ENCODE results near the gene VSIG8.

VSIG8 gene

DNA sequence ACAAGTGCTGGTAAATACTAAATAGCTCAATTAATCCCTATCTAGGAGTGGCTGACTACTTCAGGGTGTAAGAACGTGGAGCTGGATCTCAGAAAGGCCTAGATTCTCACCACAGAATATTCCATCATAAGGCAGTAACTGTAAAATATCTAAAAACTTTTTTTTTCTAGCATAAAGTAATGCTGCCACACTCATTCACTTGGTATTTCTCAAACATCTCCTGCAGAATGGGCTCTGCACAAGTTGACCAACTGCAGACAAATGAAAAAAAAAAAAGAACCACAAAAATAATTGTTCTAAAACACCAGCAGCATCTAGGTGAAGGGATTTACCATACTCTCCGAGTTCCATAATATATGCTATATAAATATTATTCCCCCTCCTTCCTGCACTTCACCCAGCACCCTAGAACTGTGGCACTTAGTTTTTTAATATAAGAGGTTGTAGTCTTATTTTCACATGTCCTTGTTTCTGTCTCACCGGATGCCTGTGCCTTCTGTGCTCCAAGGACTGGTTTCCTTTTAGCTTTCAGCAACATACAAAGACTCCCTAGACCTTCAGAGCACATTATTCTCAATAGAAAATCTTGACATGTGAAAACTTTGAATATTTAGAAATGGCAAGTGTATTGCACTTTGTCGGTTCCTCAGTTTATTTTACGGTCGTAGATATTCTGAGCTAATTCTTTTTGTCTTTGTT lies 8.9 kb downstream of the VSIG8 start:
- peak; percentile 16 for ATAC-seq
- TF ChIP-seq ARNTL (CRISPR knock-in tag; IDR thresholded peaks at IDR 0.05; ENCODE audit: borderline replicate concordance, low read depth) (no peak), ZNF70 (CRISPR knock-in tag; IDR thresholded peaks at IDR 0.05) (no peak), ZNF8 (CRISPR knock-in tag; IDR thresholded peaks at IDR 0.05) (no peak), ZC3H10 (CRISPR knock-in tag; IDR thresholded peaks at IDR 0.05) (no peak), PPARA (CRISPR knock-in tag; IDR thresholded peaks at IDR 0.05; ENCODE audit: borderline replicate concordance) (no peak), BACH2 (CRISPR knock-in tag; IDR thresholded peaks at IDR 0.05; ENCODE audit: borderline replicate concordance) (no peak), ZNF565 (CRISPR knock-in tag; conservative IDR thresholded peaks at IDR 0.05; ENCODE audit: low read depth) (no peak), ESRRG (CRISPR knock-in tag; IDR thresholded peaks at IDR 0.05) (no peak), GLIS3 (CRISPR knock-in tag; IDR thresholded peaks at IDR 0.05) (no peak), TCF4 (CRISPR knock-in tag; IDR thresholded peaks at IDR 0.05; ENCODE audit: borderline replicate concordance) (no peak)
- TF ChIP-seq, protein P1, sequence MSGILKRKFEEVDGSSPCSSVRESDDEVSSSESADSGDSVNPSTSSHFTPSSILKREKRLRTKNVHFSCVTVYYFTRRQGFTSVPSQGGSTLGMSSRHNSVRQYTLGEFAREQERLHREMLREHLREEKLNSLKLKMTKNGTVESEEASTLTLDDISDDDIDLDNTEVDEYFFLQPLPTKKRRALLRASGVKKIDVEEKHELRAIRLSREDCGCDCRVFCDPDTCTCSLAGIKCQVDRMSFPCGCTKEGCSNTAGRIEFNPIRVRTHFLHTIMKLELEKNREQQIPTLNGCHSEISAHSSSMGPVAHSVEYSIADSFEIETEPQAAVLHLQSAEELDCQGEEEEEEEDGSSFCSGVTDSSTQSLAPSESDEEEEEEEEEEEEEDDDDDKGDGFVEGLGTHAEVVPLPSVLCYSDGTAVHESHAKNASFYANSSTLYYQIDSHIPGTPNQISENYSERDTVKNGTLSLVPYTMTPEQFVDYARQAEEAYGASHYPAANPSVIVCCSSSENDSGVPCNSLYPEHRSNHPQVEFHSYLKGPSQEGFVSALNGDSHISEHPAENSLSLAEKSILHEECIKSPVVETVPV (CRISPR knock-in tag; IDR thresholded peaks at IDR 0.05), result no peak
- TF ChIP-seq, protein P2, sequence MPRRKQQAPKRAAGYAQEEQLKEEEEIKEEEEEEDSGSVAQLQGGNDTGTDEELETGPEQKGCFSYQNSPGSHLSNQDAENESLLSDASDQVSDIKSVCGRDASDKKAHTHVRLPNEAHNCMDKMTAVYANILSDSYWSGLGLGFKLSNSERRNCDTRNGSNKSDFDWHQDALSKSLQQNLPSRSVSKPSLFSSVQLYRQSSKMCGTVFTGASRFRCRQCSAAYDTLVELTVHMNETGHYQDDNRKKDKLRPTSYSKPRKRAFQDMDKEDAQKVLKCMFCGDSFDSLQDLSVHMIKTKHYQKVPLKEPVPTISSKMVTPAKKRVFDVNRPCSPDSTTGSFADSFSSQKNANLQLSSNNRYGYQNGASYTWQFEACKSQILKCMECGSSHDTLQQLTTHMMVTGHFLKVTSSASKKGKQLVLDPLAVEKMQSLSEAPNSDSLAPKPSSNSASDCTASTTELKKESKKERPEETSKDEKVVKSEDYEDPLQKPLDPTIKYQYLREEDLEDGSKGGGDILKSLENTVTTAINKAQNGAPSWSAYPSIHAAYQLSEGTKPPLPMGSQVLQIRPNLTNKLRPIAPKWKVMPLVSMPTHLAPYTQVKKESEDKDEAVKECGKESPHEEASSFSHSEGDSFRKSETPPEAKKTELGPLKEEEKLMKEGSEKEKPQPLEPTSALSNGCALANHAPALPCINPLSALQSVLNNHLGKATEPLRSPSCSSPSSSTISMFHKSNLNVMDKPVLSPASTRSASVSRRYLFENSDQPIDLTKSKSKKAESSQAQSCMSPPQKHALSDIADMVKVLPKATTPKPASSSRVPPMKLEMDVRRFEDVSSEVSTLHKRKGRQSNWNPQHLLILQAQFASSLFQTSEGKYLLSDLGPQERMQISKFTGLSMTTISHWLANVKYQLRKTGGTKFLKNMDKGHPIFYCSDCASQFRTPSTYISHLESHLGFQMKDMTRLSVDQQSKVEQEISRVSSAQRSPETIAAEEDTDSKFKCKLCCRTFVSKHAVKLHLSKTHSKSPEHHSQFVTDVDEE (CRISPR knock-in tag; IDR thresholded peaks at IDR 0.05), result no peak

DNA sequence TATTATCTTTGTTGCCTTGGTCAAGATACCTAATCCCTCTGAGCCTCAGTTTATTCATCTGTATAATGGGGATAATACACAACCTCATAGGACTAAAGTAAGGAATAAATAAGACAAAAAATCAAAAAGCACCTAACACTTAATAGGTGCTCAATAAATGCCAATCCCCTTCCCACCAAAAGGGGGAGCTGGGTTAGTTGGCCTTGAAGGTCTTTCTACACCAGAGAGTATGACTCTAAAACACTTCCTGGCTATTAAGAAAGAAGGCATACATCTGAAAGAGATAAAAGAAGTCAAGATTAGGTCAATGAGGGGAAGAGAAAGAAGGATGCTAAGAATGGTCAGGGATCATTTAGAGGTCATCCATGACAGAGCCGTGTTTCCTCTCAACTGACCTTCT lies 11.1 kb downstream of the VSIG8 start:
- no peak for ATAC-seq
- TF ChIP-seq SNAI2 (CRISPR knock-in tag; IDR thresholded peaks at IDR 0.05) (no peak), ZNF8 (CRISPR knock-in tag; IDR thresholded peaks at IDR 0.05) (no peak), ARNTL (CRISPR knock-in tag; IDR thresholded peaks at IDR 0.05; ENCODE audit: borderline replicate concordance, low read depth) (no peak), ZNF565 (CRISPR knock-in tag; conservative IDR thresholded peaks at IDR 0.05; ENCODE audit: low read depth) (no peak), BACH2 (CRISPR knock-in tag; IDR thresholded peaks at IDR 0.05; ENCODE audit: borderline replicate concordance) (no peak), PATZ1 (CRISPR knock-in tag; IDR thresholded peaks at IDR 0.05; ENCODE audit: borderline replicate concordance) (no peak), TOX (CRISPR knock-in tag; IDR thresholded peaks at IDR 0.05; ENCODE audit: borderline replicate concordance) (no peak), ZFP3 (CRISPR knock-in tag; IDR thresholded peaks at IDR 0.05) (no peak), GLIS3 (CRISPR knock-in tag; IDR thresholded peaks at IDR 0.05) (no peak), ISL1 (CRISPR knock-in tag; IDR thresholded peaks at IDR 0.05) (no peak), CSDC2 (CRISPR knock-in tag; IDR thresholded peaks at IDR 0.05) (no peak), ZFP30 (CRISPR knock-in tag; IDR thresholded peaks at IDR 0.05) (no peak), TCF4 (CRISPR knock-in tag; IDR thresholded peaks at IDR 0.05; ENCODE audit: borderline replicate concordance) (no peak), RARB (CRISPR knock-in tag; IDR thresholded peaks at IDR 0.05) (no peak), ESRRG (CRISPR knock-in tag; IDR thresholded peaks at IDR 0.05) (no peak), PPARA (CRISPR knock-in tag; IDR thresholded peaks at IDR 0.05; ENCODE audit: borderline replicate concordance) (no peak), OSR1 (CRISPR knock-in tag; IDR thresholded peaks at IDR 0.05) (no peak), ZC3H10 (CRISPR knock-in tag; IDR thresholded peaks at IDR 0.05) (no peak)
- TF ChIP-seq, protein P2 (CRISPR knock-in tag; IDR thresholded peaks at IDR 0.05), result no peak

Data from SK-N-SH treated with all-trans-retinoic acid at 6 μM for 48 hours (cell line).